HG03439 (cell line): Measurements from ENCODE around the gene MAST3.

ENCODE experiments used
- ATAC-seq: cut with Tn5 transposase; IDR thresholded peaks from one replicate; pipeline ENCODE4 v1.9.1; 2021; ENCODE audit warnings: mild to moderate bottlenecking, moderate library complexity; ENCODE audit not compliant: unreplicated experiment

Gene MAST3

GRCh38 chr19:18135712-18136584, 38.4 kb downstream of the MAST3 start:
- ATAC-seq, result no peak

DNA sequence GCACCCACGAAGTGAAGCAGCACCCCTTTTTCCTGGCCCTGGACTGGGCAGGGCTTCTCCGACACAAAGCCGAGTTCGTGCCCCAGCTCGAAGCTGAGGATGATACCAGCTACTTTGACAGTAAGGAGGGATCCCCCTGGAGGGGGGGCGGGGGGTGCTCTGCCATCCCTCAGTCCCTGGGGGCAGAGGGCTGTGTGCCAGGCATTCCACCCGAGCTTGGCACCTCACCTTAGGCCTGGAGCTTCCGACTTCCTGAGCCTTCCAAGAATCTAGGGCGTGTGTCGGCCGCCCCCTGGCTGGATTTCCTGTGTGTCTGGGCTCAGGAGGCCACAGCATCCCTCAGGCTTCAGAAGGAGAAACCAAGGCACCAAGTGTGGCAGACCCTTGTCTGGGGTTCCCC, 39.7 kb downstream of the MAST3 start:
- no peak for ATAC-seq

- no peak for ATAC-seq
These were observed 40.2 kb downstream of the MAST3 start for GRCh38 chr19:18137657-18138339.

DNA sequence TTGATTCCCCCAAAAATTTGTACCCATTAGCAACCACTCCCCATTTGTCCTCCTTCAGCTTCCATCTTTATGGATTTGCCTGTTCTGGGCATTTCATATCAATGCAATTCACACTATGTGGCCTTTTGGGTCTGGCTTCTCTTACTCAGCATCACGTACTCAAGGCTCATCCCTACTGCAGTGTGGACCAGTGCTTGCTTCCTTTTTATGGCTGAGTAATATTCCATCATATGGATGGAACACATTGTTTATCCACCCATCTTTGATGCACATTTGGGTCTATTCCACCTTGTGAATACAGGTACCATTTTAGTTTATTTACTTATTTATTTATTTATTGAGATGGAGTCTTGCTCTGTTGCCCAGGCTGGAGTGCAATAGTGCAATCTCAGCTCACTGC, 42.9 kb downstream of the MAST3 start:
- no peak for ATAC-seq

GRCh38 chr19:18141031-18141430, 43.5 kb downstream of the MAST3 start:
- ATAC-seq, result no peak

DNA sequence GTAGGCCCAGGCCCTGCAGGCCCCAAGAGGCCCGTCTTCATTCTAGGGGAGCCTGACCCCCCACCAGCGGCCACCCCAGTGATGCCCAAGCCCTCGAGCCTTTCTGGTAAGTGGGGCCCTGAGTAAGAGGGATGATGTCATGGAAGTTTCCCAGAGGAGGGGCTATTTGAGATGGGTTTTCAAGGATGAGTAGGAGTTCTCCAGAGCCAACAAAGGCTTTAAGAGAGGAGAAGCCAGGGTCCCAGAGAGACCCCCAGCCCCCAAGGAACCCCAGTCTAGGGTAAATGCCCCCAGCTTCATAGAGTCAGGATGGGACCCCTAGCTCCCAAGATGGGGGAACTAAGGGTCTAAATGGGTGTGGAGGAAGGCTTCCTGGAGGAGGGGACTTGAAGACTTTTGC, 46.3 kb downstream of the MAST3 start:
- no peak for ATAC-seq

GRCh38 chr19:18144361-18144760, 46.8 kb downstream of the MAST3 start:
- ATAC-seq, result no peak

DNA sequence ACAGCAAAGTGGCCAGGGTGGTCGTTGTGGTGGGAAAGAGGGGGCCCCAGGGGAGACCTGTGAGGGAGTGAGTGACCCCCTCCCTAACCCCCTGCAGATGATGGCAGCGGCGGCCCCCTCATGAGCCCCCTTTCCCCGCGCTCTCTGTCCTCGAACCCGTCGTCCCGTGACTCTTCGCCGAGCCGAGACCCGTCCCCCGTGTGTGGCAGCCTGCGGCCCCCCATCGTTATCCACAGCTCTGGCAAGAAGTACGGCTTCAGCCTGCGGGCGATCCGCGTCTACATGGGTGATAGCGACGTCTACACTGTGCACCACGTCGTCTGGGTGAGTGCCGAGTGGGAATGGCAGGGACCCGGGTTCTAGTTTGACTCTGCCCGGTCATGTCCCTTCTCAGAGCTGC, 47.3 kb downstream of the MAST3 start:
- ATAC-seq, result no peak

DNA sequence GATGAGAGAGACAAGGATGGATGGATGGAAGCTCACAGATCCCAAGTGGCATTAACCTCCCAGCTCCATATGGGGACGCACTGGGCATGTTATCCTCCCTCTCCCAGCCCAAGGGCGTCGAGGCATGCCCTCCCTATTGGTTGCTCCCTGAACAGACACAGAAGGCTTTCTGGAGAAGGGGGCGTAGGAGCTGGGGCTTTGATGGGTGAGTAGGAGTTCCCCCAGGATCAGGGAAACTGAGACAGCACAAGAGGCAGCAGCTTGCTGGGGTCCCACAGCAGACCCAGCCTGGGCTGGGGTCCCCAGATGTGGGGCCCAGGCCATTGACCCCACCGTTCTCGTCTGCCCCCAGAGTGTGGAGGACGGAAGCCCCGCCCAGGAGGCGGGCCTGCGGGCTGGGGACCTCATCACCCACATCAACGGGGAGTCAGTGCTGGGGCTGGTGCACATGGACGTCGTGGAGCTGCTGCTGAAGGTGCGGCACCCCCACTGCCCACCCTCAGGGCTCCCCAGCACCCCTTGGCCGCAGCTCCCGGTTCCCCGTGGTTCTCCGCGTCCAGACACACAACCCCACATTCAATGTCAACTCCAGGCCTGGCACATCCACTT, 47.9 kb downstream of the MAST3 start:
- no peak for ATAC-seq

DNA sequence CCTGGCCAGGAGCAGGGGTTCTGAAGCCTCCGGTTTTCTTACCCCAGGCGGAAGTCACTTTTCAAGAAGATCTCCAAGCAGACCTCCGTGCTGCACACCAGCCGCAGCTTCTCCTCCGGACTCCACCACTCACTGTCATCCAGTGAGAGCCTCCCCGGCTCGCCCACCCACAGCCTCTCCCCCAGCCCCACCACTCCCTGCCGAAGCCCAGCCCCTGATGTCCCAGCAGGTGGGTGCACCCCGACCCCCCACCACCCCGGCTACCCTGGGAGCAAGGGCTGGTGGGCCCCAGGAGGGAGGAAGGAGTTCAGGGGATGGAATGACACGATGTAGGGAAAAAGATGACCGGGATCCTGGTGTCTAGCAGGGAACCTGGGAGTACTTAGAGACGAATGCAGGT, 49.8 kb downstream of the MAST3 start:
- no peak for ATAC-seq

DNA sequence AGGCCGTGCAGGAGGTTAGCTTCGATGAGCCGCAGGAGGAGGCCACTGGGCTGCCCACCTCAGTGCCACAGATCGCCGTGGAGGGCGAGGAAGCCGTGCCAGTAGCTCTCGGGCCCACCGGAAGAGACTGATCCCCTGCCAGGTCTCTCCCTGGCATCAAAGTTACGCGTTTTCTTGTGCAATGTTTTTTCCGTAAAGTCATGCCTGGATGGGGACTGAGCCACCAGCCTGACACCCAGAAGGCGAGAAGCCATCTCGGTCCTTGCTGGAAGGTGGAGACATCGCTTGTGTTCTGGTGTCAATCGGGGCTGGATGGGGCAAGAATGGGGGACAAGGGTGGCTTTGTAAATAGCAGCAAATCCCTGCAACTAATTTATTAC, 52.0 kb downstream of the MAST3 start:
- no peak for ATAC-seq

DNA sequence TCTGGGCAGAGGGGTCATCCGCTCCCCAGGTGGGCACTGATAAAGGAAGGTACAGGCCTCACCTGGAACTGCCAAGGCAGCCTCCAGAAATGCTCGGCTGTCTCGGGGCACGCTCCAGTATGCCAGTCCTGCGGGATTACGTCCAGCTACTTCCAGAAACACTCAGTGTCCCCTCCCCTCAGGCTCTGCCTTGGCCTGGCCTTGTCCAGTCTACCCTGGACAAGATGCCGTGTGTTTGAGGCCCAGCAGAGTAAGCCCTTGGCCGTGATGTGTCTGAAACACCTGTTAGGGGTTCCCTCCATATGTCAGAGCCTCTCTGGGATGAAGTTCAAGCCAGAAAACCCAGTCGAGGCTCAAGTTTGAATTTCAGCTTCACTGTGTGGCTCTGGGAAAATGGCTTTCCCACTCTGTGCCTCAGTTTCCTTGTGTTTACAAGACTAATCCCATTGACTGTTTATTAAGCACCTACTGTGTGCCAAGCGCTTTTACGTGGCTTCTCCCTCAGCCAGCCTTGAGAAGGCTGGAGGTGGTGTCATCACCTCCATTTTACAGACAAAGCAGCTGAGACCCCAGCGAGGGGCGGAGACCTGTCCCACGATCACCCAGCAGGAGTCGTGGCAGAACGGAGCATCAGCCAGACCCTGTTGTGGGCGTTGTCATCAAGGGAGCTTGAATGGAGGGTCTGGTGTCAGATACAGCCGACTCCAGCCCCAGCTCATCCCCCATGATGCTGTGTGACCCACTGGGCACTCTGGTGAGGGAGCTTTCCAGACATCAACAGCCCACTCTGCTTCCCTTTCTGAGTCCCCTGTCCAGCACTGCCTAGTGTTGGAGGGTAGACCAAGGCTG, 53.4 kb downstream of the MAST3 start:
- no peak for ATAC-seq

DNA sequence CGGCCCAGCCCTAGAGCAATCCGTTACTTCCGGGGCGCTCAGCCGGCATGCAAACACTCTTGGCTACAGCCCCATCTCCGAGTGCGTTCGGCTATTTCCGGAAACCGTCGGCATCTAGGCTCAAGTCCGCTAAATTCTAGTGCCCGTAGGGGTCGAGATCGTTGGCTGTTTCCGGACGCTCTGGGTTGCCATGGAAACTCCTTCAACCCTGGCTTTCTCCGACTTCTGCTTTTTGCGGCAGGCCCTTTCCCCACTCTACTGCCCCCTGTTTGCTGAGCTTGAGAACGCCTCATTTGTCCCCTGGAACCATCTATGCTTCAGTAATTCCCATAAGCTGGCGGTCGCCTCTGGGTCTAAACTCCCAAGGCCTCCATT, 54.9 kb downstream of the MAST3 start:
- peak; percentile 63 for ATAC-seq

DNA sequence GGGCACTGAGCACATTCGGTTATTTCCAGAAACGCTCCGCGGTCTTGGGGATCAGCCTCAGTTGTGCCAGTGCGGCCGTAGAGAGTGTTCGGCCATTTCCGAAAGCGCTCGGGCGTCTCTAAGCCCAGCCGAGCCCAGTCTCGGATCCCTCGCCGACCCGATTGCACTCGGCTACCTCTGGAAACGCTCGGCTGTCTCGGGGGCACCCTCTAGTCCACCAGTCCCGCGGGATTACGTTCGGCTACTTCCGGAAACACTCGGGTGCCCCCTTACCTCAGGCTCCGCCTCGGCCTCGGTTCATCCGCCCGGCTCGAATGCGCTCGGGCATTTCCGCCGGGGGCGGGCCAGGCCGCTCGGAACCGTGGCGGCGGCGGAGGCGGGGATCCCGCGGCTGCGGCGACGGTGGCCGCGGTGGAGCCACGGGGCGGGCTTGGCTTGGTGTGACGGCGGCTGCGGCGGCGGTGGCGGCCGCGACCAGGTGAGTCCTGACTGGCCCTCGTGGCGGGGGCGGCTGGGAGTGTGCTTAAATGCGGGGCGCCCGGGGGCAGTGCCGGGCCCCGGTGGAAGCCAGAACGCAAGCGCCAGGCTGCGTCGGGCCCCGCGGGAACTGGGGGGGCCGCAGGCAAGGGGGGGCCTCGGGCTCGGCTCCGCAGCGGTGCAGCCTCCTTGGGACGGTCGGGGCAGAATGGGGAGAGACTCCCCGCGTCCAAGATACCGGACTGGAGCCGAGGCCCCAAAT, 55.4 kb downstream of the MAST3 start, which contains the start of gene PIK3R2:
Gene PIK3R2, plus strand, starts transcription at position 347 of the 739 bp plus-strand sequence. CDS start 2,717 bp downstream, outside the sequence.
- ATAC-seq, result peak; percentile 75

DNA sequence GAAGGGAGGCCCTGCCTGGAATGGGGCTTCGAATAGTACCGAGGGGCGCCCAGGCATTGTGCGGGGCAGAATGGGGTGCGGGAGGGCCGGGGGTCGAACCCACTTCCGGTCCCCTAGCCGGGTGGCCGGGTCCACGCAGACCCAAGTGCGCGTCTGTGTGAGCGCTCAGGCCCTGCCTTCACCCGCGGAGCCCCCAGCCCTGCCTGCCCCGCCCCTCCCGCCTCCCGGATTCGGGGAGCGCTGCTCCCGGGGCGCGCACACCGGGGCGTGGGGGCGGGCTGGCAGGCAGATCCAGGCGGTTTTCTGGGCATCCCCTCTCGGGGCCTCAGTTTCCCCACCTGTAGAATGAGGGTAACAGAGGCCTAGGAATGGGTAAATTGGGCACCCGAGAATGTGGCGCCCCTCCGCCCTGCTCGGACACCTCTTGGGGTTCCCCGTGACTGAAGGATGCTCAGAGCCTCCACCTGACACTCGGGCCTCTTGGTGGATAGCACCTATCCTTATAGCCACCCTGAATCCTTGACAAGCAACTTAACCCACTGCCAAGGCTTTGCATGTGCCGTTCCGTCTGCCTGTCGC, 56.1 kb downstream of the MAST3 start:
- ATAC-seq, result no peak

DNA sequence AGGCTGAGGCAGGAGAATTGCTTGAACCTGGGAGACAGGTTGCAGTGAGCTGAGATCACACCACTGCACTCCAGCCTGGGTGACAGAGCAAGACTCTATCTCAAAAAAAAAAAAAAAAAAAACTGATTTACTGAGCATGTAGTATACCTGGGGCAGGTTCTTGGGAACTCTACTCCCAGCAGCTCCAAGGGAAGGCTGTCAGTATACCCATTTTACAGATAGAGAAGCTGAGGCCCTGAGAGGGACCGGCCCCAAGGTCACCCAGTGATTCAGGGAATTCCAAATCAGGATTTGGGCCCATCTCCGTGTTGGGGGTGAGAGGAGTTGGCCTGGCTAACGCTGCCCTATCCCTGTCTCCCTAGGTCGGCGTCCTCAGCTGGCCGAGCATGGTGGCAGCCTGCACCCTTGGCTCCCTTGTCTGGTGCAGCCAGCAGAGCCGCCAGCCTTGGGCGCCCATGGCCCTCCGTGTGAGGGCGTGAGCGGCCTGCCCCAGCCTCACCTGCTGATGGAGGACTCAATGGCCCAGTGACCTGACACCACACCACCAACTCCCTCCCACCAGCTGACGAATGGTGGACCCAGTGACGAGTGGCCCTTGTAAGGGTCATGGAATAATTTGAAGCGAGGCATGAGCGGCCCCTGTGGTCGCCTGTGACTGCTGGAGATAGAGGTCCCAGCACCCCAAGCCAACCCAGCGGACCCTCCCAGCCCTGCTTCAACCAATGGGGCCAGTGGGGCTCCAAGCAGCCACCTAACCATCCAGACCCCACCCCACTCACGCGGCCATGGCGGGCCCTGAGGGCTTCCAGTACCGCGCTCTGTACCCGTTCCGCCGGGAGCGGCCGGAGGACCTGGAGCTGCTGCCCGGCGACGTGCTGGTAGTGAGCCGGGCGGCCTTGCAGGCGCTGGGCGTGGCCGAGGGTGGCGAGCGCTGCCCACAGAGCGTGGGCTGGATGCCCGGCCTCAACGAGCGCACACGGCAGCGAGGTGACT, 57.8 kb downstream of the MAST3 start:
- ATAC-seq, result no peak

GRCh38 chr19:18156268-18156667, 58.7 kb downstream of the MAST3 start:
- no peak for ATAC-seq

- no peak for ATAC-seq
These were observed 59.4 kb downstream of the MAST3 start for GRCh38 chr19:18156841-18157464.
